H1 (cell line): ENCODE data around the gene ADM2. TPM values are rescaled to one million over a fixed set of nuclear protein-coding genes. Genes with fewer than 3 reads are reported as not detected.
A peak's percentile ranks its signal among the peaks of the same experiment; 100 is the strongest.

Source experiments
- CTCF ChIA-PET: fragments of 300-600 bp; sonication (Branson Sonifier 250); formaldehyde crosslinking; loops from one replicate; lab custom pipeline; 2021; ENCODE audit not compliant: partially characterized antibody; lab: Charles Lee
- POLR2A ChIA-PET: fragments of 300-600 bp; sonication (Branson Sonifier 250); formaldehyde crosslinking; loops from one replicate; lab custom pipeline; 2021; ENCODE audit warnings: inconsistent platforms; ENCODE audit not compliant: partially characterized antibody; lab: Charles Lee
- DNase-seq, 2 experiments: peaks; one replicate each; pipeline versions ENCODE4 v3.0.0 to v3.0.0-alpha.2; 2010 to 2022; ENCODE audit warnings: low spot score in 2 of 2, low read depth in 1 of 2, mixed read lengths in 1 of 2
- FAIRE-seq: peaks from 2 replicates; lab custom pipeline; 2011; peaks lifted over from hg19 to GRCh38; lab: Jason Lieb, UNC
- H2AFZ ChIP-seq: 2 replicates; pipeline ENCODE4 v1.8.1; 2012; ENCODE audit warnings: low read length, inconsistent platforms
- H2AK5ac ChIP-seq: 2 replicates; pipeline ENCODE4 v1.6.1; 2013; ENCODE audit warnings: low read depth, low read length
- H2BK120ac ChIP-seq: replicated peaks from 2 replicates; pipeline ENCODE3; 2013; ENCODE audit warnings: low read depth, low read length, inconsistent platforms
- H2BK12ac ChIP-seq: 2 replicates; pipeline ENCODE4 v1.6.1; 2013; ENCODE audit warnings: low read depth, low read length
- H2BK15ac ChIP-seq: 2 replicates; pipeline ENCODE4 v1.6.1; 2013; ENCODE audit warnings: low read length
- H2BK20ac ChIP-seq: 2 replicates; pipeline ENCODE4 v1.6.1; 2013; ENCODE audit warnings: low read length
- H2BK5ac ChIP-seq: 2 replicates; pipeline ENCODE4 v1.6.1; 2013; ENCODE audit warnings: low read depth, low read length
- H3K14ac ChIP-seq: 2 replicates; pipeline ENCODE4 v1.6.1; 2013; ENCODE audit warnings: inconsistent platforms; ENCODE audit not compliant: insufficient read length
- H3K18ac ChIP-seq: 2 replicates; pipeline ENCODE4 v1.6.1; 2013; ENCODE audit warnings: low read length; ENCODE audit errors: extremely low read depth
- H3K23ac ChIP-seq: 2 replicates; pipeline ENCODE4 v1.6.1; 2013; ENCODE audit warnings: inconsistent platforms; ENCODE audit not compliant: insufficient read length
- H3K23me2 ChIP-seq: 2 replicates; pipeline ENCODE4 v1.6.1; 2013; ENCODE audit warnings: low read depth, low read length
- H3K27ac ChIP-seq: 2 replicates; pipeline ENCODE4 v1.6.1; 2011; ENCODE audit warnings: low read depth, low read length, inconsistent platforms
- H3K27me3 ChIP-seq, 4 experiments: replicated peaks in 1 of 4; 1 replicate in 1 of 4; 2 replicates in 3 of 4; pipeline versions ENCODE4 v1.6.1 to v1.8.1; 2011 to 2013; ENCODE audit warnings: low read length in 3 of 4, mild to moderate bottlenecking in 3 of 4, inconsistent platforms in 2 of 4, mixed read lengths in 2 of 4, moderate library complexity in 1 of 4; ENCODE audit not compliant: control insufficient read depth in 3 of 4, insufficient read depth in 3 of 4; ENCODE audit errors: extremely low read depth in 1 of 4
- H3K36me3 ChIP-seq, 4 experiments: 2 replicates each; pipeline versions ENCODE4 v1.6.1 to v1.8.1; 2011 to 2013; ENCODE audit warnings: mild to moderate bottlenecking in 4 of 4, low read length in 3 of 4, moderate library complexity in 2 of 4, control low read depth in 1 of 4, inconsistent platforms in 1 of 4; ENCODE audit not compliant: insufficient read depth in 4 of 4, control insufficient read depth in 2 of 4
- H3K4ac ChIP-seq: replicated peaks from 2 replicates; pipeline ENCODE3; 2013; ENCODE audit warnings: low read length, low read depth, mixed read lengths, inconsistent platforms; ENCODE audit not compliant: insufficient read length
- H3K4me1 ChIP-seq, 4 experiments: replicated peaks in 1 of 4; 1 replicate in 1 of 4; 2 replicates in 3 of 4; pipeline versions ENCODE4 v1.6.1 to v1.8.1; 2011 to 2013; ENCODE audit warnings: low read length in 3 of 4, inconsistent platforms in 2 of 4, mixed read lengths in 1 of 4; ENCODE audit not compliant: insufficient read depth in 4 of 4, control insufficient read depth in 3 of 4
- H3K4me2 ChIP-seq, 2 experiments: 2 replicates each; pipeline versions ENCODE4 v1.6.1 to v1.8.1; 2011 to 2013; ENCODE audit warnings: low read depth in 2 of 2, low read length in 2 of 2, control low read depth in 1 of 2, inconsistent platforms in 1 of 2, mild to moderate bottlenecking in 1 of 2; ENCODE audit not compliant: insufficient read depth in 1 of 2
- H3K4me3 ChIP-seq, 4 experiments: fragments of 200-600, 300-600 bp in 1 of 4; sonication (generic), shearing (Covaris generic), sonication (Bioruptor Twin) in 1 of 4; 2 replicates each; pipeline versions ENCODE4 v1.5.1 to v1.8.1; 2011 to 2016; ENCODE audit warnings: low read length in 4 of 4, low read depth in 3 of 4, control low read depth in 2 of 4, inconsistent platforms in 2 of 4, mild to moderate bottlenecking in 2 of 4, mixed read lengths in 1 of 4, moderate library complexity in 1 of 4; ENCODE audit not compliant: insufficient read depth in 2 of 4; ENCODE audit errors: extremely low read depth in 1 of 4
- H3K56ac ChIP-seq: replicated peaks from 2 replicates; pipeline ENCODE3; 2013; ENCODE audit warnings: low read depth, mild to moderate bottlenecking, mixed read lengths, low read length, inconsistent platforms; ENCODE audit not compliant: insufficient read length
- H3K79me1 ChIP-seq: 2 replicates; pipeline ENCODE4 v1.6.1; 2013; ENCODE audit warnings: low read depth, low read length, control low read depth
- H3K79me2 ChIP-seq, 2 experiments: 2 replicates each; pipeline versions ENCODE4 v1.6.1 to v1.8.1; 2012 to 2013; ENCODE audit warnings: low read length in 2 of 2, mild to moderate bottlenecking in 2 of 2, inconsistent platforms in 1 of 2; ENCODE audit not compliant: insufficient read depth in 2 of 2, control insufficient read depth in 1 of 2
- H3K9ac ChIP-seq, 4 experiments: replicated peaks in 1 of 4; 1 replicate in 1 of 4; 2 replicates in 3 of 4; pipeline versions ENCODE4 v1.6.1 to v1.8.1; 2011 to 2013; ENCODE audit warnings: low read depth in 3 of 4, low read length in 3 of 4, control low read depth in 2 of 4, mild to moderate bottlenecking in 2 of 4, moderate library complexity in 2 of 4, inconsistent platforms in 1 of 4; ENCODE audit errors: extremely low read depth in 1 of 4
- H3K9me3 ChIP-seq, 2 experiments: 2 replicates each; pipeline versions ENCODE4 v1.6.1 to v1.8.1; 2012 to 2013; ENCODE audit warnings: mild to moderate bottlenecking in 2 of 2, moderate library complexity in 2 of 2, control low read depth in 1 of 2, inconsistent platforms in 1 of 2, low read depth in 1 of 2, low read length in 1 of 2, mixed read lengths in 1 of 2; ENCODE audit not compliant: insufficient read depth in 2 of 2
- H4K20me1 ChIP-seq, 2 experiments: replicated peaks in 1 of 2; 2 replicates each; pipeline versions ENCODE3 to v1.8.1; 2011 to 2013; ENCODE audit warnings: inconsistent platforms in 2 of 2, low read length in 2 of 2, mild to moderate bottlenecking in 1 of 2; ENCODE audit not compliant: insufficient read depth in 2 of 2, control insufficient read depth in 1 of 2
- H4K5ac ChIP-seq: 2 replicates; pipeline ENCODE4 v1.6.1; 2013; ENCODE audit warnings: low read length, low read depth, mixed read lengths, inconsistent platforms; ENCODE audit not compliant: insufficient read length
- H4K8ac ChIP-seq: 2 replicates; pipeline ENCODE4 v1.8.0; 2013; ENCODE audit warnings: mild to moderate bottlenecking, moderate library complexity, low read length, inconsistent platforms; ENCODE audit not compliant: insufficient read depth; ENCODE audit errors: extremely low read depth
- H4K91ac ChIP-seq: replicated peaks from 2 replicates; pipeline ENCODE3; 2013; ENCODE audit warnings: low read length, mixed read lengths, inconsistent platforms; ENCODE audit not compliant: insufficient read length
- ATF3 ChIP-seq: IDR thresholded peaks from 2 replicates; pipeline ENCODE4 v1.6.1; 2011; ENCODE audit warnings: low read depth, mild to moderate bottlenecking, low read length; ENCODE audit not compliant: insufficient read depth
- CBX8 ChIP-seq: fragments of 300-800, 300-1000 bp; sonication (generic); IDR thresholded peaks from 2 replicates; pipeline ENCODE4 v1.7.1; 2016; ENCODE audit warnings: low read depth, low read length, borderline replicate concordance
- CHD2 ChIP-seq: IDR thresholded peaks from 2 replicates; pipeline ENCODE4 v1.6.1; 2012; ENCODE audit warnings: low read length, improper control_type of control experiment
- HDAC2 ChIP-seq, 2 experiments: fragments of 300-600 bp in 1 of 2; sonication (generic) in 1 of 2; IDR thresholded peaks; 2 replicates each; pipeline ENCODE4 v1.6.1; 2011 to 2012; ENCODE audit warnings: low read depth in 2 of 2, low read length in 2 of 2, mild to moderate bottlenecking in 2 of 2, moderate library complexity in 2 of 2, borderline replicate concordance in 1 of 2, inconsistent platforms in 1 of 2
- KDM1A ChIP-seq: fragments of 200-600, 300-600 bp; sonication (generic); IDR thresholded peaks from 2 replicates; pipeline ENCODE4 v1.7.1; 2016; ENCODE audit warnings: mild to moderate bottlenecking, low read length, borderline replicate concordance
- MAX ChIP-seq: IDR thresholded peaks from 2 replicates; pipeline ENCODE4 v1.6.1; 2012; ENCODE audit warnings: inconsistent platforms
- POLR2AphosphoS5 ChIP-seq: IDR thresholded peaks from 2 replicates; pipeline ENCODE4 v1.6.1; 2011; ENCODE audit warnings: low read depth, low read length
- SIRT6 ChIP-seq: IDR thresholded peaks from one replicate; pipeline ENCODE4 v1.7.1; 2012; ENCODE audit warnings: low read length, inconsistent platforms
- TAF7 ChIP-seq: optimal IDR thresholded peaks from 2 replicates; pipeline ENCODE3; 2011; ENCODE audit warnings: low read depth, mild to moderate bottlenecking, inconsistent platforms, low read length, moderate library complexity, borderline replicate concordance
- WGBS, 2 experiments: shearing (Covaris generic) in 1 of 2; methylation state at CpG; one replicate each; pipeline versions ENCODE4 v1.1.6 to v1.1.7; 2013 to 2015; ENCODE audit warnings: low lambda C conversion rate in 2 of 2, mixed read lengths in 2 of 2, inconsistent platforms in 1 of 2, low coverage in 1 of 2, missing lambda C conversion rate in 1 of 2; ENCODE audit not compliant: insufficient replicate concordance in 2 of 2, insufficient coverage in 1 of 2, insufficient read length in 1 of 2; ENCODE audit errors: extremely low coverage in 1 of 2, missing lambda C conversion rate in 1 of 2; 5-methylcytosine and 5-hydroxymethylcytosine counted together
- polyA plus RNA-seq, 7 experiments: library from polyadenylated mRNA; depleted of rRNA in 3 of 7; stranded (reverse) in 5 of 7; unstranded in 2 of 7; fragments of >200 nt in 5 of 7; fragments of 200-250 nt in 2 of 7; gene quantifications; 1 replicate in 5 of 7; 2 replicates in 1 of 7; 4 replicates in 1 of 7; pipeline versions ENCODE4 v1.2.1 to v1.2.3, GENCODE V29; 2011 to 2013; ENCODE audit warnings: missing spikeins in 2 of 7, mixed read lengths in 2 of 7
- total RNA-seq: library from RNA; stranded (reverse); fragmentation: NEBNext Ultra II Directional; extraction: Animal tissue kit (Norgen Biotek cat#: 25700); gene quantifications from 2 replicates; pipeline ENCODE4 v1.2.1, GENCODE V29; 2021

ADM2 gene
- total and polyA plus RNA-seq, 2 of the 8 experiments (the other 6 are each of a cell fraction or from before 2014, with no cell fraction given): 3.3 to 7.5 TPM

GRCh38 chr22:50525104-50525857 is 43.9 kb downstream of the ADM2 start, which contains the start of gene SCO2:
Gene SCO2, minus strand, starts transcription at chr22:50525598. Its CDS starts 1,187 bp downstream, at chr22:50524411.
- peak within 1 kb of the TSS; percentile 85; the same call in 1 of the 2 replicates for H2BK5ac ChIP-seq
- H4K20me1 ChIP-seq: peaks cover 5 to 25% of the 10 kb centered on the region in 2 experiments
- peaks cover 0 to 13% (median 6%) of the 10 kb centered on the region in 4 experiments; a peak in 5 of 7 replicates for H3K4me1 ChIP-seq
- ChIA-PET POLR2A (interaction anchor here (0.6 to 3.0 kb wide), 17 partner anchors 9 to 85 kb away, joined by 3 to 32 read pairs (median 4); partner anchors contain the start of genes LMF2, NCAPH2 and SYCE3), CTCF (interaction anchor here (0.6 to 3.4 kb wide), 30 partner anchors 8 to 277 kb away, joined by 3 to 36 read pairs (median 4); partner anchors contain the start of genes DENND6B, KLHDC7B, LMF2 and NCAPH2)
- peak within 1 kb of the TSS; percentile 80 for H4K8ac ChIP-seq
- peaks cover 4 to 16% (median 11%) of the 10 kb centered on the region in 4 experiments; a peak in 6 of 8 replicates for H3K36me3 ChIP-seq
- peak within 1 kb of the TSS; percentile 63 to 78 (median 67) for H3K4me3 ChIP-seq
- DNase-seq (peak; percentile 89 to 96), FAIRE-seq (no peak)
- H3K23me2 ChIP-seq: peaks cover 17% of the 10 kb centered on the region; the same call in 1 of the 2 replicates
- H2AFZ ChIP-seq: no peak within 1 kb of the TSS
- H3K4me2 ChIP-seq: peak within 1 kb of the TSS; percentile 70 to 88
- no peak within 1 kb of the TSS for H2BK120ac ChIP-seq
- no peak within 1 kb of the TSS for H2BK12ac ChIP-seq
- peak within 1 kb of the TSS; percentile 81 for H4K91ac ChIP-seq
- H3K9me3 ChIP-seq: no peaks in the 10 kb centered on the region
- WGBS, 2 experiments: 0% methylated on average over 55 of the region's 84 CpGs; no CpG with 5 or more reads in 1 of the 2 experiments
- H3K18ac ChIP-seq: peak within 1 kb of the TSS; percentile 60
- peak within 1 kb of the TSS; percentile 6 to 76 (median 67) for H3K9ac ChIP-seq
- no peak within 1 kb of the TSS; the same call in 1 of the 2 replicates for H3K27ac ChIP-seq
- no peak within 1 kb of the TSS for H3K14ac ChIP-seq
- H2BK20ac ChIP-seq: no peak within 1 kb of the TSS
- no peaks in the 10 kb centered on the region for H3K79me2 ChIP-seq
- peak within 1 kb of the TSS; percentile 70 for H4K5ac ChIP-seq
- H3K56ac ChIP-seq: no peak within 1 kb of the TSS
- no peak within 1 kb of the TSS for H3K23ac ChIP-seq
- no peak within 1 kb of the TSS for H2BK15ac ChIP-seq
- H3K79me1 ChIP-seq: no peaks in the 10 kb centered on the region
- H2AK5ac ChIP-seq: 0 out of 2 replicates have a peak within 1 kb of the TSS, but pooled peaks have one; percentile 55
- peak within 1 kb of the TSS; percentile 91 for H3K4ac ChIP-seq
- H3K27me3 ChIP-seq: peaks cover 20 to 37% (median 30%) of the 10 kb centered on the region in 4 experiments
- TF ChIP-seq CHD2 (peak; percentile 60; the same call in 1 of the 2 replicates), TAF7 (no peak), MAX (peak; percentile 84), POLR2AphosphoS5 (no peak; the same call in 1 of the 2 replicates), CBX8 (no peak), ATF3 (peak; percentile 77), HDAC2 (IDR thresholded peaks at IDR 0.05; ENCODE audit: borderline replicate concordance in 1 of 2, low read depth in 2 of 2, low read length in 2 of 2) (no peak), SIRT6 (no peak), KDM1A (no peak)
